GM18499 (cell line): ENCODE data around the gene MROH7.

Experiments used
- ATAC-seq: cut with Tn5 transposase; IDR thresholded peaks from one replicate; pipeline ENCODE4 v1.9.1; 2021; ENCODE audit warnings: moderate number of reproducible peaks; ENCODE audit not compliant: insufficient read depth, unreplicated experiment

Gene MROH7

GRCh38 chr1:54716299-54717047, 74.9 kb downstream of the MROH7 start:
- ATAC-seq = peak; percentile 19

- no peak for ATAC-seq
These were observed 80.1 kb downstream of the MROH7 start for GRCh38 chr1:54721719-54722118.

- no peak for ATAC-seq
These were observed 82.4 kb downstream of the MROH7 start for GRCh38 chr1:54723985-54724384.

- no peak for ATAC-seq
These were observed 83.2 kb downstream of the MROH7 start for GRCh38 chr1:54724771-54725170.

GRCh38 chr1:54728027-54728426, 86.4 kb downstream of the MROH7 start:
- no peak for ATAC-seq

- no peak for ATAC-seq
These were observed 95.1 kb downstream of the MROH7 start for GRCh38 chr1:54736685-54737084.

- no peak for ATAC-seq
These were observed 96.7 kb downstream of the MROH7 start for GRCh38 chr1:54738244-54738643.

- ATAC-seq = no peak
These were observed 99.9 kb downstream of the MROH7 start for GRCh38 chr1:54741531-54741930.

GRCh38 chr1:54742282-54742681, 100.7 kb downstream of the MROH7 start:
- ATAC-seq = no peak

GRCh38 chr1:54743416-54744226, 102.0 kb downstream of the MROH7 start:
- ATAC-seq = no peak

- ATAC-seq = no peak
These were observed 103.1 kb downstream of the MROH7 start for GRCh38 chr1:54744696-54745095.

GRCh38 chr1:54745274-54745673, 103.7 kb downstream of the MROH7 start:
- no peak for ATAC-seq

GRCh38 chr1:54745864-54746263, 104.3 kb downstream of the MROH7 start:
- ATAC-seq = no peak

GRCh38 chr1:54748094-54748835, 106.7 kb downstream of the MROH7 start:
- ATAC-seq = no peak

- ATAC-seq = no peak
These were observed 109.0 kb downstream of the MROH7 start for GRCh38 chr1:54750596-54750995.

GRCh38 chr1:54751426-54751825, 109.8 kb downstream of the MROH7 start:
- ATAC-seq = no peak

- ATAC-seq = no peak
These were observed 112.5 kb downstream of the MROH7 start for GRCh38 chr1:54754045-54754444.

- no peak for ATAC-seq
These were observed 113.1 kb downstream of the MROH7 start for GRCh38 chr1:54754486-54755285.

GRCh38 chr1:54757833-54758232, 116.2 kb downstream of the MROH7 start:
- no peak for ATAC-seq

GRCh38 chr1:54758678-54759348, 117.2 kb downstream of the MROH7 start:
- no peak for ATAC-seq
